Measurements from ENCODE around the gene SOCS1.

The SOCS1 gene

DNA sequence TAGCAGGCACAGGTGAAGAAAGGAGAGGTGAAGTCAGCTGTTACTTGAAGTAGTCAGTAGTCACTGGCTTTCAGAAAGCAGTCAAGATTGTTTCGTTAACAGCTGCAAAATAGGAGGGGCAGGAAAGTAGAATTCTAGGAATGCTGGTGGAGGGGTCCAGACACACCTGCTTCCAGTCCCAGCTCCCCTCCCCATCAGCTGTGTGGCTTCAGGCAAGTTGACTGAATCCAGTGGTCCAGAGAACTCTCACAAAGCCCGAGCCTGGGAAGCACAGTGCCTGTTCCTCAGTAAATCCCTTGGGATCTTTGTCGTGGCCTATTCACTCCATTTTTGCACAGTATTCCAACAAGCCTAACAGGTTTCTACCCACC, 4.6 kb upstream of the SOCS1 start:
- DNase-seq (ENCODE audit: low spot score): no peak

DNA sequence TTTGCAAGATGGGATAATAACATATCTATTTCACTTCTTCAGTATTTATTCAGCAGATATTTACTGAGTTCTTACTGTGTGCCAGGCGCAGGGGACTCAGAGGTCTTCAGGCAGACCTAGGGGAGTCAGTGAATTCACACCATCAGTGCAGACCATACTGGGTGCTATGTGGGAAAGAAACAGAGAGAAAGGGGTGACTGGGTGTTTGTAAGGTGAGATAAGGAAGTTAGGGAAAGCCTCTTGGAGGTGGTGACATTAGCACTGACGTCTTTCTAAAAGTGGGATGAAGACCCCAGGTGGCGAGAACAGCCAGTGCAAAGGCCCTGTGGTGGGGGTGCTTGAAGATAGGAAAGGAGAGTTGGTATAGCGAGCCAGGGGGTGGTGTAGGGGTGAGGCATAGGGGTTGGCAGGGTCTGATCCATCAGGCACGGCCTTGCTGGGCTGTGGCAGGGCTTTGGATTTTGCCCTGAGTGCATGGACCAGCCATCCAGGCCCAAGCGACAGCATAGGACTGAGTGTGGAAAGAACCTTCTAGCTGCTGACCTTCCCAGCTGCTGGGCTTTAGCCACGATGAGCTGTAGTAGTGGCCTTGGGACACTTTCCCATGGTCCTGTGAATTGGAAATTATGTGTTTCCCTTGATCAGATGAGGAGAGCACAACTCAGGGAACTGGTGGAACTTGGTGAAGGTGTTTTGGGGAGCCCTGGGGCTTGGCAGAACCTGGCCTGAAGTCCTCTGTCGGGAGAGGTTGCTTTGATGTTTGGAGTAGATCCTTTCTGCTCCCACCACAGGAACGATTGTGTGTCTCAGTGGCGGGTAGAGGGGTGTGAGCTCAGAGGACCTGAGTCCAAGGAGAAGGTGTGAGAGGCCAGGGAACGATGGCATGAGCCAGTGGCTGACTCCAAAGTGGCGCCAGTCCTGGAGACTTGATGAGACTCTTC, 3.9 kb upstream of the SOCS1 start:
- DNase-seq (ENCODE audit: low spot score): no peak

DNA sequence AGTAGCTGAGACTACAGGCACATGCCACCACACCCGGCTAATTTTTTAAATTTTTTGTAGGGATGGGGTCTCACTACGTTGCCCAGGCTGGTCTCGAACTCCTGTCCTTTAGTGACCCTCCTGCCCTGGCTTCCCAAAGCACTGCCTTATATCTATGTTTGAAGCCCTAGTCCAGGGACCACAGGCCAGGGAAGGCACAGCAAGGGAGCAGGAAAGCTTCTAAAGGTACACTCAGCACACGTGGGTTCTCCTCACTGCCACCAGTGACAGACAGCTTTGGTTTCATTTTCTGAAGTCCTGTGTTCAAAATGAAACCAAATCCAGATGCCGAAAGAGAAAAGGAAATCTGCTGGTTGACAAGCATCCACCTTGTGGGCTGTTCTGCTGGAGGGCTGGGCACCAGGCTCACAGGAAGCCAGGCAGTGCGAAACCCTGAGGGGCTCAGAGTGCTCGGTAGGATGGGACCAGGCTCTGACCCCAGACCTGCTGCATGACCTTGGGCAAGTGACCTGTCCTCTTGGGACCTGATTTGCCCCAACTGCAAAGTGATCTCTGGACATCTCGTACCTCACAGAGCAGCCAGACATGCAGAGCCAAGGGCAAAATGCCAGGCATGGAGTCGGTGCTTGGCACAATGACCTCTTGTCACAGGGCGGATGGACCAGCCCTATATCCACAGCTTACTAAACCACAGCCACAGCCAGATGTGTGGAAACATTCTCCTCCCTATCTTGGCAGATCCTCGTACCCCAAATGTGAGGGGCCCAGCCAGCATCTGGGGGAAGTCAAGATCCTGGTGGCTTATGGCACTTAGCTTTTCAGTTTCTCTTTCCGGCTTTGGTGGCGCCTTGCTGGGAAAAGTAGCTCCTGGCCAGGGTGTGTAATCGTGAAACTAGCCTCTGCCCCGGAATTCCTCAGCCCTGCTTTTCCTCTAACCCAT, 2.8 kb upstream of the SOCS1 start:
- peak; percentile 86 for DNase-seq (ENCODE audit: low spot score)

DNA sequence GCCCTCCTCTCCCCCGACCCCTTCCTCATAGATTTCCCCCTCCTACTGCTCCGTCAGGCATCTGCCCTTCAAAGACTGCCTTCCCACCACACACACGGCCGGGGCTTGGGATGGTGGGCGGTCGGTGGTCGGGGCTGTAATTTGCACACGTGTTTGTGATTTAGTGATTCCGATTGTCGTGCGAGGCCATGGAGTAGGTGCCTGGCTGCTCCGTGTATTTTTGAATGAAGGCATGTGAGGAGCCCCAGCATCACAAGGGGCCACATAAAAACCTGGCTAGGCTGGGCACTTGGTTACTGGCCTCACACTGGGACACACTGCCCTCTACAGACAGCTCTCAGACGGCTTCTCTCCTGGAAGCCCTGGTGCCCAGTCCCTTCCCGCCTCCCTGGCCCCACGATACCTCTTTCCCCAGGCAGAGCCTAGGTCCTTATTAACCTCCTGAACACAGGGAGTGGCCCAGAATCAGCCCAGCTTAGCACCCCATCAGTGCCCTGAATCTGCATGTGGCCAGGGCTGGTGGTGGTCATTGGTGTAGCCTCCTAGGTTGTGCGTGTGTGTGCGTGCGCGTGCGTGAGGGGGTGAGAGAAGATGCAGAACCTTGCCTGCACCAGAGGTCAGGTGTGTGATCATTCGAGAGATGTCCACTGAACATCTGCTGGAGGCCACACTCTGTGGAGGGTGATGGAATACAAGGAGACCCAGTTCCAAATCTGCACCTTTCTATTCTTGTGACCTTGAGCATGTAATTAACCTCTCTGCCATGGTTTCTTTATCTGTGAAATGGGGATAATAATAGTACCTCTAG, 1.3 kb upstream of the SOCS1 start:
- DNase-seq (ENCODE audit: low spot score): peak; percentile 83

DNA sequence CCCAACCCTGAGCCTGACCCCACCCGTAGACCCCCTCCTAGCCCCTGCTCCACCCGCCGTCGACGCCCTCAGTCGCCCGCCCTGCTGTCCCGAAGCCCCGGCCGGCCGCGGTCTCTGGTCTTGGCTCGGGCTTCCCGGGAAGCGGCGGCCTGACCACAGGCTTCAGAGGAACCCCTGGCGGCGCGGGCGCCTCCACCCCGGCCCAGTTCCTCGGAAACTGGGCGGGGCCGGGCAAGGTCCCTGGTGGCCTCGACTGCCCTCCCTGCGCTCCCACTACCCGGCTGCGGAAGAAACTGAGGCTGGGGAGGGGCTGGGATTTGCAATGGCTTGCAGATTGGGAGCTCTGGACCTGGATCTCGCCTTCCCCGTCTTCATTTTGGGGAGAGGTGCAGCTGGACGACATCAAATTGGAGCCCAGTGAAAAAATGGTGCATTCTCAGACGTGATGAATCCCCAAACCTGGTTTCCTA, 692 bp upstream of the SOCS1 start:
- peak; percentile 32 for DNase-seq (ENCODE audit: low spot score)

DNA sequence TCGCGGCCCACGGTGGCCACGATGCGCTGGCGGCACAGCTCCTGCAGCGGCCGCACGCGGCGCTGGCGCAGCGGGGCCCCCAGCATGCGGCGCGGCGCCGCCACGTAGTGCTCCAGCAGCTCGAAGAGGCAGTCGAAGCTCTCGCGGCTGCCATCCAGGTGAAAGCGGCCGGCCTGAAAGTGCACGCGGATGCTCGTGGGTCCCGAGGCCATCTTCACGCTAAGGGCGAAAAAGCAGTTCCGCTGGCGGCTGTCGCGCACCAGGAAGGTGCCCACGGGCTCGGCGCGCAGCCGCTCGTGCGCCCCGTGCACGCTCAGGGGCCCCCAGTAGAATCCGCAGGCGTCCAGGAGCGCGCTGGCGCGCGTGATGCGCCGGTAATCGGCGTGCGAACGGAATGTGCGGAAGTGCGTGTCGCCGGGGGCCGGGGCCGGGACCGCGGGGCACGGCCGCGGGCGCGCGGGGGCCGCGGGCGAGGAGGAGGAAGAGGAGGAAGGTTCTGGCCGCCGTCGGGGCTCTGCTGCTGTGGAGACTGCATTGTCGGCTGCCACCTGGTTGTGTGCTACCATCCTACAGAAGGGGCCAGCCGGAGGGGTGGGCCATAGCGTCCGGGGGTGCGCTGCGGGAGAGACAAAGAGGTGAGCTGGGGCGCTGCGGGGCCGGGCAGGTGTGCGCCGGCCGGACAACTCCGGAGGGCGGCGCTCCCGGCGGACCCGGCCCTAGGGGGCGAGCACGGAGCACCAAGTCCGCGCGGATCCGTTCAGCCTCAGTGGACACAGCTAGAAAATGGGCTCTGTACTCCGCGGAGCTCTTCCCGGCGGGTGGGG, 879 bp downstream of the SOCS1 start:
- DNase-seq (ENCODE audit: low spot score): no peak

DNA sequence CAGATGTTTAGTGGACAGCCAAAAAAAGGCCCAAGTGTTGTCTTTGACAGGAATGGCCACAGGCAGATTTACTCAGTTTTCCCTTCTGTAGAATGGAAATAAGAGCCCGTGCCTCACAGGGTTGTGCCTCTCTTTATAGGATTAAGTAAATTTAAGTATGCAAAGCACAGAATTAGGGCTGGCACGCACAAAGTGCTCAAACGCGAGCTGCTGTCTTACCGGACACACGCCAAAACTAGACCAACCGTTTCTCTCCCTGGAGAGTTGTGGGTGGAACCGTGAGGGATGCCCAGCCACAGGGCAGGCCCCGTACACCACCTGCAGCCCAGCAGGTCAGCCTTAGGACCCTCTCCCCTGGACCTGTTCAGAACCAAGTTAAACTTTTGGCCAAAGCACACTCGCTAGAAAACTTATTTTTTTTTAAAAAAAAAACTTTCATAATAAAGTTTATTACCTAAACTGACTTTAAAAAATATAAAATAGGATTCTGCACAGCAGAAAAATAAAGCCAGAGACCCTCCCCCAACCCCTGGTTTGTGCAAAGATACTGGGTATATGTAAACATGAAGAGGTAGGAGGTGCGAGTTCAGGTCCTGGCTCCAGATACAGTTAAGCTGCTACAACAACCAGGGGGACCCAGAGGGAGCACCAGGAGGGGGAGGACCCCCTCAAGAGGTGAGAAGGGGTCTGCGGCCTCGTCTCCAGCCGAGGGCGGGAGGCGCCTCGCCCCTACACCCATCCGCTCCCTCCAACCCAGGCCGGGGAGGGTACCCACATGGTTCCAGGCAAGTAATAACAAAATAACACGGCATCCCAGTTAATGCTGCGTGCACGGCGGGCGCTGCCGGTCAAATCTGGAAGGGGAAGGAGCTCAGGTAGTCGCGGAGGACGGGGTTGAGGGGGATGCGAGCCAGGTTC, 1.8 kb downstream of the SOCS1 start:
- no peak for DNase-seq (ENCODE audit: low spot score)

DNA sequence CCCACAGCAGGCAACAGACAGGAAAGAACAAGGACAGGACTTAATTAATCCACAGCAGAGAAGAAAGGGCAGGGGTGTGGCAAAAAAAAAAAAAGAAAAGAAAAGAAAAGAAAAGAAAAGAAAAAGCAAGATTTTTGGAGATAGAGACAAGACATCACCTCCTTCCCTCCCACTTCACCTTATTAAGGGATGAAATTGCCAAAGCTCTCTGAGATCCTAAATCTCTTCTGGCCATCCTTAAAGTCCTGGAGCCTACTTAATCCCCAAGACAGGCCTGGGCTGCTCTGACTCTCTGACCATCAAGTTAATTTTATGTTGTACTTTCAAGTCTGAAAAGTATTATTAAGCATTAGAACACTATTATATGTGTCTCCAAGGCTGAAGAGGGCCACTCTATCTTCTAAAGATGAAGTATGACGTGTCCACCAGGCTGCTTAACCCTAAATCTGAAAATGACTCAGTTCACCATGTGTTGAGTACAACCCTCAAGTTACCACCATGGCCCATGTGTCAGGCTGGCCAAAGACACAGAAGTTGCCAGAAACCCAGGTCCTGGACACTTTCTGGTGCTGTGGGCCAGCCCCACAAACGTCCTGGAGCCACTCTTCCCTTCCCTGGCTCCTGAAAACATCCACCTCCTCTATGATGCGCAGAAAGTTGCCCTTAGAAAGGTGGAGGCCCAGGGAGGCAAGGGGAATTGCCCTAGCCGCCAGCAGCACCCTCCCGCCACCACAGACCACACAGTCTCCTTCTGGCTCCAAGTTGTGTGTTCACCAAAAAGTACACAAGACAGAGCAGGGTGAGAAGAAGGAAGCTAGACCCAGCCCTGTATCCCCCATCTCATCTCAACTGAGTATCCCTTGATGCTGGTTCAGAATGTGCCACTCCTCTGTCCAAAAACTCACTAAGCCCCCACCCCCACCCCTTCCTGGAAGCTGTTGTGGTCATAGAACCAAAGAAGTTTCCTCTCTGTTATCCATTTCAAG, 2.7 kb downstream of the SOCS1 start:
- no peak for DNase-seq (ENCODE audit: low spot score)

DNA sequence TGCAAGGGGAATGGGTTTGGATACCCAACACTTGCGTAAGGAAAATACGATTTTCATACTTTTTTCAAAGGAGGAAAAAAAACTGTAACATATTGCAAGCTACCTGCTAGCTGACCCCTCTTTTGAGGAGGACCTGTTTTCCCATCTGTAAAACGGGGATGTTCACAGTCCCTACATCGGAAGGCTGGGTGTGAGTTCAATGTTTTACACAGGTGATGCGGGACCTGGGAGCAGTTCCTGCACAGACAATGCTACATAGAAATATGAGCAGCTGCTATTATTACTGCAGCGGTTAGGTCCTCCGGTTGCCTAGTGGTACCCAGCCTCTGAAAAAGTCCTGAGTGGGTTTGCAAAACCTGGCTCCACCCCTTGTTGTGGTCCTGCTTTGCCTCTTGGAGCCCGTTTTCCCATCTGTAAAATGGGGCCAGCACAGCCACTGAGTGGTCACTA, 3.5 kb downstream of the SOCS1 start:
- DNase-seq (ENCODE audit: low spot score): no peak

DNA sequence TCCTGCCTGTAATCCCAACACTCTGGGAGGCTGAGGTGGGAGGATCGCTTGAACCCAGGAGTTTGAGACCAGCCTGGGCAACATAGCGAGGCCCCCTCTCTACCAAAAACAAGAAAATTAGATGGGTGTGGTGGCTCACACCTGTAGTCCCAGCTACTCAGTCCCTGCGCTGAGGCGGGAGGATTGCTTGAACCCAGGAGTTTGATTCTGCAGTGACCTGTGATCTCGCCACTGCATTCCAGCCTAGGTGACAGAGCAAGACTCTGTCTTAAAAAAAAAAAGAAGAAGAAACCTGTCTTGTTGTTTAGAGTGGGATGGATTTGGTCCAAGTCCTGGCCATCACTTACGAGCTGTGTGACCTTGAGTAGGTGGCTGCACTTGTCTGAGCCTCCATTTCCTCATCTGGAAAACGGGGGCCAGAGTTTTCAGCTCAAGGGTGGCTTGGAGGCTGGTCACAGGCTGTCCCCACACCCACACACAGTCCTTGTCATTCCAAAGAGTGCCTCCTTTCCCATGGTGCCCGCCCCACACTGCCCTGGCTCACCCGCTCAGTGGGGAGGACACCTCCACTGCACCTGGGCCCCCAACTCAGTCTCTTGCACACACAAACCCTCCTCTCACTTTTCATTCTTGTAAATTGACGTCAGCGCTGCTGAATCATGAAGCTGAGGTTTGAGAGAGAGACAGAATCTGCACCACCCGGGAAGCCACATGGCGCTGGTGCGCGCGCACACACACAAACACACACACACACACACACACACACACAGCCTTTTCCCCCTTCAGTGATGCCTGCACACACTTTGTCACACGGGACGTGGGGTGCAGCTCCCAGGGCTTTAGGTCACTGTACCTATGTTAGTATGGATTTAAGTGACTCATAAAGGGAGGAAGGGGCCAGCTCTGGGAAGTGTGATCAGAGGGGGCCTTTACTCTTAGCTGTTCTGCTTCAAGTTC, 4.2 kb downstream of the SOCS1 start:
- DNase-seq (ENCODE audit: low spot score): no peak

DNA sequence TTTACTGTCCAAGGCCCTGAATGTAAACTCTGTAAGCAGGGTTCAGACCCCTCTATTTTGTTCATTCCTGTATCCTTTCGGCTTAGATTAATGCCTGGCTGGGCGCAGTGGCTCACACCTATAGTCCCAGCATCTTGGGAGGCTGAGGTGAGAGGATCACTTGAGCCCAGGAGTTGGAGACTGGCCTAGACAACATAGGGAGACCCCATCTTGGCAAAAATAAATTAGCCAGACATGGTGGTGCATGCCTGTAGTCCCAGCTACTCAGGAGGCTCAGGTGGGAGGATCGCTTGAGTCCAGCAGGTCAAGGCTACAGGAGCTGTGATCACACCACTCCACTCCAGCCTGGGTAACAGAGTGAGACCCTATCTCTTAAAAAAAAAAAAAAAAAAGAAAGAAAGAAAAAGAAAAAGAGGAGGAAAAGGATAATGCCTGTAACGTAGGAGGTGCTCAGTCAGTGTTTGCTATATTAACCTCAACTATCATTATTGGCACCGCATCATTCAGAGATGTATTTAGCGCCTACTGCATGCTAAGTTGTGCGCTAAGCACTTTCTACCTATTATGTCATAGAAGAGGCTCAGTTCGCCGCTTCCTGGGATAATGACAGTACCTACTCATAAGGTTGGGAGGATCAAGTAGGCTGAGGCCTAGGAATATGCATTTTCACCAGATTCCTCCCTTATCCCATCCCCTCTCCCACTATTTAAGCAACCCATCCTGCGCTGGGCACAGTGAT, 5.0 kb downstream of the SOCS1 start:
- no peak for DNase-seq (ENCODE audit: low spot score)

DNA sequence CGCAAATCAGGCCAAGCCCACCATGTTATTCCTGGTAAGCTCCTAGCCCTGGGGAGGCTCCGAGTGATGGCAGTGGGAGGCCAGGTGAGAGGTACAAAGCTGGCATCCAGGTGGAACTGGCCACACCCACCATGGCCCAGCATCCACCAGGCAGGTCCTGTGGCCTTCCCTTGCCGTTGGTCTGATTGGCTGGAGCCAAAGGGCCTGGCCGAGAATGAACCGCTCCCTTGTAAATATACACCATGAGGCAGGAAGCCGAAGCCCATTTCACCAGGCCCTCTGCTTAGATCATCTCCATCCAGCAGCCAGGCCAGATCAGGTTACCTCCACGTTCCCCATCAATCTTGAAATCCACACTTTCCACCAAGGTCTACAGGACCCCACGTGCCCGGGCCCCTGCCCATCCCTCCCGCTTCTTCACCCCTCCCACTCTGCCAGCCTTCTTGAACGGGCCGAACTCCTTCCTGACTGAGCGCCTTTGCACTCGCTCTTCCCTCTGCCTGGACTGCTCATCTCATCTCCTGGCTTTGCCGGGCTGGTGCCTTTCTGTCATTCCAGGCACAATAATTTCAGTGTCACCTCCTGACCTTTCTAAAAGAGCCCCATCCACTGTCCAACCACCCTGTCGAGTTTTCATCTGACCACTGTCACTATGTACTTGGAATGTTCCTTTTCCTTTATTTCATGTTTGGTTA, 5.8 kb downstream of the SOCS1 start:
- no peak for DNase-seq (ENCODE audit: low spot score)

DNA sequence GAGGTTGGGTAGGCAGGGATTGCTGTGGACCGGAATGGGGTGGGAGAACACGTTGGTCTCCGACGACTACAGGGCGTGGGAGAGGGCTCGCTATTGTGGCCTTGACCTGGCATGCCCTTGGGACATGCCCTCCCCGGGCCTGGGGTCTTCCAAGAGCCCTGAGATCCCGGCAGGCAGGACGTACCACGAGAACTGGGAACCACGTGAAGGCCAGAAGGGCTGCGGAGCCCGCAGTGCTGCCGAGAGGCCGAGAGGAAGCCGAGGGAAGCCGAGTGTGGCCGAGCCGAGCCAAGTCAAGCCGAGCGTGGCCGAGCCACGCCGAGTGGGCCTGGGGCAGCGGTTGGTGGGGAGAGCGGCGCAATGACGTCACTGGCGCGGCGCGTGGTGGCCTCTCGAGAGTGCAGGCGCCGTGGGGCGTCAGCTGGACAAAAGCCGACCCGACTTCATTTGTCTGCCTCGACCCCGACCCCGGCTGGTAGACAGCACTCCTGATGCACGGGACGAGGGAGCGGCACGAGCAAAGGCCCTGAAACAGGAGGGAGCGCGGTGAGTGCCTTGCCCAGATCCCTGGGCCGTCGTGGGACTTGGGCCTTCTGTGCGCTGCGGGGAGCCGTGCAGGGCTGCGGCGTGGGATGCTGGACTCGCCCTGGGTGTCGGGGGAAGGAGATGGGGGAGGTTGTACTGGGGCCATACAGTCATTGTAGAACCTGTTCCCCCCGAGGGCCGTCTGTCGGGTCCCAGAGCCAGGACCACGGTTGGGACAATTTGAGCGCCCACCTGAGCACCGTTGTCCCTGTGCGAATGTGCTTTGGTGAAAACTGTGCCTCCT, 6.6 kb downstream of the SOCS1 start:
- DNase-seq (ENCODE audit: low spot score): no peak

DNA sequence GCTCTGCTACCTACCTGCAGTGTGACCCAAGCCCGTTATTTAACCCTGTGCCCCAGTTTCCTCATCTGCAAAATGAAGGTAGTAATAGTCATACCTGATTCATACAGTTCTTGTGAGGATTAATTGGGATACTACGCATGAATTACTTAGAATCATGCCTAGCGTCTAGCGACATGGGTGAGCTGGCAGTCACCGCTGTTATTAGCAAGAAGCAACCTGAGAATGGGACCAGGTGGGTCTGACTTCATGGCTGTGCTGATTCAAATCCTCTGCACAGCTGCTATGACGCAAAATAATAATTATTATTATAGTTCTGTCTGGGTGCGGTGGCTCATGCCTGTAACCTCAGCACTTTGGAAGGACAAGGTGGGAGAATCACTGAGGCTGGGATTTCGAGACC, 7.9 kb downstream of the SOCS1 start:
- DNase-seq (ENCODE audit: low spot score): no peak

DNA sequence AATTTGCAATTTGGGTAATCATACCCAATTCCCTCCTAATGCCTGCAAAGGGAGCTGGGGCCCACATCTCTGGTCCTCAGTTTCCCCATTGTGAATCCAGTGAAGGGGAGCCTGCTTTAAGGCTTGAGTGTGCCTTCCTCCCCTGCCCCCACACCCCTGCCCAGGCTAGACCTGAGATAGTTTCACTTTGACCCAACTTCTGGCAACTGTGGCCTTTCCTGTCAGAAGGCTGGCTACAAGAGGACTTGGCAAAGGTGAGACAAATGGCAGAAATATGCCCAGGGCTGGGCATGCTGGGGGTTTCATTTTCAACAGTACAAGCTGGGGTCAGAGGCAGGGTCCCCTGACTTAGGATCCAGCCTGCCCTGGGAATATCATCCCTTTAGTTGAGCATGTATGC, 10.0 kb downstream of the SOCS1 start:
- DNase-seq (ENCODE audit: low spot score): no peak
